Measurements from ENCODE around the gene PLOD3.
A peak's percentile ranks its signal among the peaks of the same experiment; 100 is the strongest.

The PLOD3 gene

DNA sequence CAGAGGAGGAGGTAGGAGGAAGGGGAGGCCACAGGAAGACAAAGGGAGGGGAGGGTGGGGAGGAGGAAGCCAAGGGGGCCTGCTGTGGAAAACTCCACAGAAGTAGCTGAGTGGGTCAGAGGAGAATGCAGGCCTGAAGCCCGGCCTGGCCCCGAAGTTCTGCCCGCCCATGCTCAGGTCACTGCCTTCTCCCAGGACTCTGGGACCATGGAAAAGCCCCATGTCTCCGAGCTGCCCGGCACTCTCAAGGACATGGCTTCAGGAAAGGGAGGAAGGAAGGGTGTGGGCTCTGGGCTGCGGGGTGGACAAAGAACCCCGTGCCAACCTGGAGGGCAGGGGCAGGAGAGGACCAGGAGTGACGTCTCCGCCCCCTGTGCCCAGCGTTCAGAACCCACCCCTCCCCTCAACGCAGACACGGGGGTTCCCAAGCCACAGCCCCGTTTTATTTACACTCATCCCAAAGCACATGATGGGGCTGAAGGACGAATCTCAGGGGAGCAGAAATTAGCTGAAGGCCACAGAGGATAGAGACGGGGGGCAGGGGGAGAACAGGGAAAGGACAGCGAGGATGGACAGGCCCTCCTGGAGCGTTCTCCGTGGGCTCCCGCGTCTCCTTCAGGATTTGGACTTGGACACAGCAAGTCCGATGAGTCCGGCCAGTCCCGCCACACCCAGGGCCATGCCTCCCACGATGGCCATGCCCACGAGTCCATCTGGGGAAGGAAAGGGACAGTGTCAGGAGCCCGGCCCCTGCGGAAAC is 22.0 kb upstream of the PLOD3 start:
- no peak for FAIRE-seq
- DNase-seq (ENCODE audit: low spot score) = no peak

DNA sequence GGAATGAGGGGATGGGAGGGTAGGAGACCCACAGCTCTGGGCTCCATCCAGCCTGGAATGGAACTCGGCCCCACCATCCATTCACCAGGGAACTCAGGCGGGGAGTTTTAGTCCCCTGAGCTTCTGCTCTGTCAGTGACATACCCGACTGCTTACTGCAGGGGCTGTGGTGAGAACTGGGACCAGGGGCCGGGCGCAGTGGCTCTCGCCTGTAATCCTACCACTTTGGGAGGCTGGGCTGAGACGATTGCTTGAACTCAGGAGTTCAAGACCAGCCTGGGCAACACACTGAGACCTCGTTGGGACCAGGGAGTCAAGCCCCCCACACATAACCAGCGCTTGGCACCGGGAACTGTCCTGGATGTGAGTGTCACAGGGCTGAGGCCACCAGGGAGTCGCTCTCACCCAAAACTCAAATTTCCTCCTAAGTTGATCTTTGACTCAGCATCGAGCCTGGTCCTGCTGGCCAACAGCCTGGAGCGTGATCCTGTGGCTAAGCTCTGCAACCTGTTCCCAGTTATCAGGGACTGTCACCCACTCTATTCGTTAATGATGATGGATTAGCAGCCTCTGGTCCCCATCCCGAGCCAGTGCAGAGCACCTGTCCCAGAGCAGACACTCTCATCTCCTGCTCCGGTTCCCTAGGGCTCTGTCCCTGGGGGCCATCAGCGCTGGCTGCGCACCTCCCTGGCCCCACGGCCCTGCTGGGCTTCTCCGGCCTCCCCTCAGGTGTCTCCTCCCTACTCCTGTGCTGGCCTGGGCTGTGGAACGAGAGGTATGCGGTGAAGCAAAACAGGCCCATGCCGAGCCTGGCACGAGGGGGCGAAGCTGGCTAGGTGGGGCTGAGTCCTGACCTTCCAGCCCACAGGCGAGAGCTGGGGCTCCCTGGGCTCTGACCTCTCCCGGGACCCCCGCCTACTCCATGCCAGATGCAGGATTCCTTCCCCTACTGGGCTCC is 21.1 kb upstream of the PLOD3 start:
- FAIRE-seq (no peak), DNase-seq (ENCODE audit: low spot score) (no peak)

DNA sequence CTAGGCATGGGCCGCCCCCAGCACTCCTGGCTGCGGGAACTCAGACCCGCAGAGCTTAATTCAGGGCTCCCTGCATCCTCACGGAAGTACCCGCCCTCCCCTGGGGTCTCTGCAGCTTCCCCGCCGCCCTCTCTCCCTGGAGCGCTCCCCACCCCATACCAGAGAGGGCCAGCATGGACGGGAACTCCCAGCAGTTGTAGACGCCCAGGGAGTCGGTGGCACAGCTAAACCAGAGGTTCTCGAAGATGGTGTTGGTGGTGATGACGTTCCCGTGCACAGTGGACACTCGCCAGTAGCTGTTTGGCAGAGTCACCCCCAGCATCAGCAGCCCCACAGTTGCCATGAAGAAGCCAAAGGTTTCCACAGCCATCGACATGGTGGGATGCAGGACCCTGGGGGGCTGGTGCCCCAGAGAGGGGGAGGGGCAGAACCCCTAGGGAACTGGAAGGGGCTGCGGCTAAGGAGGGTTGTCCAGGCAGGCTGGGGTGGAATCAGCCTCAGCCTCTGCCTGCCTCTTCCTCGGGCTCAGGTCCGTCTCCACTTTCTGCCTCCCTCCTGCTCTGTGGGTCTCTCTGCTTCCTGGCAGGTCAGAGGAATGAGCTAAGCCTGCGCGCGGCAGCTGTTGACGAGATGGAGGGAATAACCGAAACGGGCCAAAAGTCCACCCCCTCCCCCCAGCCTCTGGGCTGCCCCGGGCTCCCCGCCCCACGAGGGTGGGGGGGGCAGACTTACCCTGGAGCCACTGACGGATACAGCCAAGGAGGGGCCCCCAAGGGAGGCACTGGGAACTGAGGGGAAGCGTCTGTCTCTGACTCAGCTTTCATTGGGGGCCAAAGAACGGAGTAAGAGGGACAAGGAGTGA is 20.1 kb upstream of the PLOD3 start, which contains the start of gene CLDN15:
Gene CLDN15 (minus strand): TSS at position 597 of the 862 bp plus-strand sequence. CDS start 221 bp downstream, at position 376.
- no peak for DNase-seq (ENCODE audit: low spot score)
- FAIRE-seq = no peak

DNA sequence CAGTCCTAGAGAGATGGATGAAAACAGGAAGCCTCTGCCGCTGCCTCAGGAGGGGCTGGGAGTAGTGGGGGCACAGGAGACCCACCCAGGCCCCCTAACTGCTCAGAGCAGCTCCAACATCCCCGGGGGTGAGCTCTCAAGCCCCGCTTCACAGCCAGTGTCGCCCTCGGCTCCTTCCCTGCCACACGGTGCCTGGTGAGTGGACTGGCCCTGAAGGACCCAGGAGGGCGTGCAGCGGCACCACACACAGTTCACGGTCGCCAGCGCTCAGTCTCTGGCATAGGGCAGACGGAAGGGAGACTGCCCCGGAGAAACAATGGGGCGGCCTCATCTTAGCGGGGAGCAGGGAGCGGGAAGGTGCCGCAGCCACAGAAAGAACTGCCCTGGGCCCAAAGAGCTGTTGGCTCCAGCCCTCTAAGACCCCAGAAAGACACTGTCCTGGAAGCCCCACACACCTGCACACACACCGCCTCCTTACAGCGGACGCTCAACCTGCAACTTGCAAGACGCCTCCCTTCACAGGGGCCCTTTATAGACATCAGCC is 19.0 kb upstream of the PLOD3 start:
- no peak for FAIRE-seq
- no peak for DNase-seq (ENCODE audit: low spot score)

DNA sequence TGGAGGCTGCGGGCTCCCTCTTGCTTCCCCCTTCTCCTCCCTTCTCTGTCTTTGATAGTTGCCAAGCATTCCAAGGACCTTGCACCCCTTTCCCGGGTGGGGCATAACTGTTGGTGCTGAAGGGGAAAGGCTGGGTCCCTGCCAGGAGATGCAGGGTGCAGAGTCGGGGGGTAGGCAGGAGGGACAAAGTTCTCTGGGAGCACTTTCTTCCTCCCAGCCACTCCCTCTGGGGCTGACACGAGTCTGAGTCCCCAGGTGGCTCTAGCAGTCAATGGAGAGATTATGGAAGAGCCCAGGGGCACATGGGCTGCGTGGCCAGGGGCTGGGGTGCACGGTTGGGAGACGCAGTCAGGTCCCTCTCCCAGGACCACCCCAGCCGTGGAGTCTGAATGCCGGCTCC is 18.1 kb upstream of the PLOD3 start:
- FAIRE-seq = no peak

DNA sequence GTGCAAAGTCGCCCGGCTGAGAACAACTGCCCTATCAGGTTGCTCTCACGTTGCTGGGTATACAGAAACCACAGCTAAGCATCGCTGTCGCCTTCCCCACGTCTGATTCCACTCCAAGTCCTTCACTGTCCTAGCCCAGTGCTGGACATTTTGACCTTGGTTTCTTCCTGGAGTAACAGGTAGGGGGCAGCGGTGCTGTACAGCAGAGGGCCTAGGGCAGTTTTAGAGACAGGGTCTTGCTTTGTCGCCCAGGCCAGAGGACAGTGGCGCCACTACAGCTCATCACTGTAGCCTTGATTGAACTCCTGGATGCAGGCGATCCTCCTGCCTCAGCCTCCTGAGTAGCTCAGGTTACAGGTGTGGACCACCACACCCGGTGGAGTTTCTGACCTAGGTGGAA is 17.7 kb upstream of the PLOD3 start:
- no peak for FAIRE-seq

More for the DNA sequence above, 18.1 kb upstream of the PLOD3 start:
- no peak for DNase-seq (ENCODE audit: low spot score)

DNA sequence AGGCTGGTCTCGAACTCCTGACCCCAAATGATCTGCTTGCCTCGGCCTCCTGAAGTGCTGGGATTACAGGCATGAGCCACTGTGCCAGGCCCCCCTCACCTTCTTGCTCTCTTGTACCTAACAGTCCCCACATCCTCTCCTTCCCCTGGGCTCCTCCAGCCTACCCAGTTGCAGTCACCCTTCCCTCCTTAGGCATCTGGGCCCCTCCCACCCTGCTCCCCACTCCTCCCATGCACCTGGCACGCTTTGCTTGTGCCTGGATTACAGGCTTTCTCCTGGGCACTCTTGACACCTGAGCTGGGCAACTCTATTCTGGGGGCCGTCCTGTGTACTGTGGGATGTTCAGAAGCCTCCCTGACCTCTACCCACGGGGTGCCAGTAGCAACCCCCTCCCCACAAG is 17.3 kb upstream of the PLOD3 start:
- FAIRE-seq (no peak), DNase-seq (ENCODE audit: low spot score) (no peak)

More for the DNA sequence above, 17.7 kb upstream of the PLOD3 start:
- DNase-seq (ENCODE audit: low spot score) = no peak

DNA sequence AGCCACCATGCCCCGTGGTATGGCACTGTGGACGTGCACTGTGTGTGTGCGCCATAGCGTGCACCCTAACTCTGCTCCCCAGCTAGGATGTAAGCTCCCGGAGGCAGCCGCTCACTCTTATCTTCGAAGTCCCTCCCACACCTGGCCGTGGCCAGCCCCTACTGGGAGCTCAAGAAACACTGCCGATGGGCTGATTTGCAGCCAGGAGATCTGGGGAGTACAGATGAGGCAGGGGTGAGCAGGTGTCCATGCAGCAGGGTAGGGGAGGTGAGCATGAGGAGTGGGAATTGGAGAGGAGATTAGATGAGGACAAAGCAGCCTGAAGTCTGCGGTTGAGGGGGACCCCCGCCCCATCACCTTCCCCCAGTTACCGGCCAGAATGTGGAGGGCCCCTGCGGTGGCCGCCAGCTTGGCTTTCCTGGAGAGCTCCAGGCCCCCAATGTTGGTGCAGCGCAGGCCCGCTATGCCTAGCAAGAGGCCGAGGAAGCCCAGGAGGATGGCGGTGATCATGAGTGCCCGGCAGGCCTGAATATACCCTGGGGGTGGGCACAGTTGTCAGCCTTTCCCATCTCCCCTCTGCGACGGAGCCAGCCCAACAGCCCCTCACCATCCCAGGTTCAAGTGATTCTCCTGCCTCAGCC is 16.6 kb upstream of the PLOD3 start:
- FAIRE-seq (no peak), DNase-seq (ENCODE audit: low spot score) (no peak)

DNA sequence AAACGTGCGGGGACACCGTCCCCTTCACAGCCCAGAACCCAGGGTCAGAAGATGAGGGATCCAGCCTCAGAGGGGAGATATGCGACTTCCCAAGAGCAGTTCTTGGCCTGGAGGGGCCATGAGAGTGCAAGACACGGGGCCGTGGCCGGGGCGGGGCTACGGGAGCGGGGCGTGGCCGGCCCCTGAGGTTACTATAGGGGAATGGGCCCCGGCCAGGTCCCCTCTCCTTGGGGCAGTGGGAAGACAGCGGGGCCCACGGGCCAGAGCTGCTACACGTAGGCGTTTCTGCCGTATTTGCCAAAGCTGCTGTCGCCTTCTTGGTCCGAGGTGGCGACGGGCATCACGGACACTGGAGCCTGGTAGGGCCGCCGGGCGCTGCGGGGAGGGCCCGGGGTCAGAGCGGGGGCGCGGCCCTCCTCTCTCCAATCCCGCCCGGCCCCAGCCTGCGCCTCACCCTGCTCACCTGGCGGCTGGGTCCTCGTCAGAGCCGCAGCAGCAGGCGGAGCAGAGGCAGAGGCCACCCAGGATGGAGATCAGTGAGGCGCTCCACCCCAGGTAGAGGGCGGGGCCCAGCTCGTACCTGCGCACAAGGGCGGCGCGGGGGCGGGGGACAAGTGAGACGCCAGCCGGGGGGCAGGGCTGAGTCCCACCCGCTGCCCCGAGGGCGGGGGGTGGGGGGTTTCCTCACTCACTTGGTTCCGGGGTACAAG is 14.9 kb upstream of the PLOD3 start:
- DNase-seq (ENCODE audit: low spot score) (no peak), FAIRE-seq (no peak)

DNA sequence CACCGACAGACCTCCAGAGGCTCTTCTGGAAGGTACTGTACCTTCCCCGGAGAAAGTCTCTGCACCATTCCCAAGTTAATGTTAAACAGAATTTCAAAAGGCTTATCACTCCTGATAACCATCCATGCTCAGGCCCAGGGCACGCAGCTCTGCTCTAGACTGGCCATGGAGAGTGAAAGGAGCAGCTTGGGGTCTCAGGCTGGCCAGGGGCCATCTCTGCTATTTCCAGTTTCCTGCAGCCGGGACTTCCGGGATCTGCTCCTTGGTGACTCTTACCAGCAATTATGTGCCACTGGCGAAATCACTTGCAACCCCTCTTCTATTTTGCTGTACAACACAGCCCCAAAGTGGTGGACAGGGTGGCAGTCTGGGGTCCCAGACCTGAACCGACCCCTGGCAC is 14.3 kb upstream of the PLOD3 start:
- DNase-seq (ENCODE audit: low spot score) (no peak), FAIRE-seq (no peak)

DNA sequence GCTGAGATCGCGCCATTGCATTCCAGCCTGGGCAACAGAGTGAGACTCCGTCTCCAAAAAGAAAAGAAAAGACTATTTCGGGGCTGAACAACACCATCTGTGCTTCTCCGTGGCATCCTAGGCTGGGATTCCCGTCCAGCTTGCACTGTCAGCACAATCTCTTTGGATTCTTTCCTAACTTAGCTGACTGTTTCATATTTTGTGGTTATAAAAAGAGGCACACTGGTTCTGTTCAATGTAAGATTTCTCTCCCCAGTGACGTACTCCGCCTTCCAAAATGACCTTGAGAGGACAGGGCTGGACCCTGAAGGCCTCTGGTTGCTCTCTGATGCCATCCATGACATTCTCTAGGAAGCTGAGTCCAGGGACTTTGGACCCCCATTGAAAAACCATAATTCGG is 9.3 kb upstream of the PLOD3 start:
- FAIRE-seq = no peak
- no peak for DNase-seq (ENCODE audit: low spot score)

DNA sequence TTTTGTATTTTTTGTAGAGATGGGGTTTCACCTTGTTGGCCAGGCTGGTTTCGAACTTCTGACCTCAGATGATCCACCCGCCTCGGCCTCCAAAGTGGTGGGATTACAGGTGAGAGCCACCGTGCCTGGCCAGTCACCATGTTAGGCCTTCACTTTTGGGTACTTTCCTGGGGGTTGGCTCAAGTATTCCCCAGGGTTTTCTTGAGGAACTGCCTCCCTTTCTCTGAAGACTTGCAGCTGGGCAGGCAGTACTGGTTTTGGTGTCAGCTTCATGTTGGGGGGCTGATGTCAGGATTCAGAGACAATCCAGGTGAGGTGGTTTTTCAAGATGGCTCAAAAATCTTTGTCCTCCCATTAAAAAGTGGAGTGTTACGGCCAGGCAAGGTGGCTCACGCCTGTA is 8.3 kb upstream of the PLOD3 start:
- DNase-seq (ENCODE audit: low spot score) (no peak), FAIRE-seq (no peak)

DNA sequence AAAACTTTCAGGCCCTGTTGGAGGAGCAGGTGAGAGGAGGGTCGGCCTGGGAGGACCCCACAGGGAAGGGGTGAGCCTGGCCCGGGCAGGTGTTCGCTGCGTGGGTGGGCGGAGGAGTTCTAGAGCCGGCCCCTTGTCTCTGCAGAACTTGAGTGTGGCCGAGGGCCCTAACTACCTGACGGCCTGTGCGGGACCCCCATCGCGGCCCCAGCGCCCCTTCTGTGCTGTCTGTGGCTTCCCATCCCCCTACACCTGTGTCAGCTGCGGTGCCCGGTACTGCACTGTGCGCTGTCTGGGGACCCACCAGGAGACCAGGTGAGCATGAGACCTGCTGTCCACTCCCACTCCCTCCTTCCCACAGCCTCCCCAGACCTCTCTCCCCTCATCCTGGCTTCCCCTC is 6.1 kb upstream of the PLOD3 start:
- no peak for DNase-seq (ENCODE audit: low spot score)
- no peak for FAIRE-seq

DNA sequence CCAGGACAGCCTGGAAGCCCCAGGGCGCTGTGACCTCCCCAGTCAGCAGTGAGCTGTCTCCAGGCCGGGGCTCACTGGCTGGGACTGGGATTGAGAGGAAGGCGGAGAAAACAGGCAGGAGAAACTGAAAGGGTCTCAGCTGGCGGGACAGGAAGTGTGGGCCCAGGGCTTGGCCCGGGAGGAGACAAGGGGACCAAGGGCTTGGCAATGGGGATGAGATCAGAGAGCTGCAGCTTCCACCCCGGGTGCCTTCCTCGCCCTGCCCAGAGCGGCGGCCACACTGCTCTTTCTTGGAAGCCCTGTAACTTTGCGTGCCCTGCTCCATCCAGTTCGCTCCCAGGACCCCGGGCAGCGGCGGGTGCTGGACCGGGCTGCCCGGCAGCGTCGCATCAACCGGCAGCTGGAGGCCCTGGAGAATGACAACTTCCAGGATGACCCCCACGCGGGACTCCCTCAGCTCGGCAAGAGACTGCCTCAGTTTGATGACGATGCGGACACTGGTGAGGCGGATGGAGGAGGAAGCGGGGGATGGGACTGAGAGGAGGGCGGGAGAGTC is 5.0 kb upstream of the PLOD3 start:
- DNase-seq (ENCODE audit: low spot score) (no peak), FAIRE-seq (no peak)

DNA sequence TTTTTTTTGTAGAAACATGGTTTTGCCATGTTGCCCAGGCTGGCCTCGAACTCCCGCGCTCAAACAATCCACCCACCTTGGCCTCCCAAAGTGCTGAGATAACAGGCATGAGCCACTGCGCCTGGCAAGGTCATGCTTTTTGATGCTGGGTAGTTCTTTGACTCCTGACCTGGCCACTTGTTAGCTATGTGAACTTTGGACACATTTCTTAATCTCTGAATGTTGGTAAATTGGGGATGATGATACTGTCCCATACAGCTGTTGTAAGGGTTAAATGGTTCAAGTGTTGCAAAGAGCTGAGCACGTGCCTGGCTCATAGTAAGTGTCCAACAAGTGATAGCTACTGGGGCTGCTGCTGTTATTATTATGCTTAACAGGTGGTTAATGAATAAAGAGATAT is 2.9 kb upstream of the PLOD3 start:
- FAIRE-seq (no peak), DNase-seq (ENCODE audit: low spot score) (no peak)

DNA sequence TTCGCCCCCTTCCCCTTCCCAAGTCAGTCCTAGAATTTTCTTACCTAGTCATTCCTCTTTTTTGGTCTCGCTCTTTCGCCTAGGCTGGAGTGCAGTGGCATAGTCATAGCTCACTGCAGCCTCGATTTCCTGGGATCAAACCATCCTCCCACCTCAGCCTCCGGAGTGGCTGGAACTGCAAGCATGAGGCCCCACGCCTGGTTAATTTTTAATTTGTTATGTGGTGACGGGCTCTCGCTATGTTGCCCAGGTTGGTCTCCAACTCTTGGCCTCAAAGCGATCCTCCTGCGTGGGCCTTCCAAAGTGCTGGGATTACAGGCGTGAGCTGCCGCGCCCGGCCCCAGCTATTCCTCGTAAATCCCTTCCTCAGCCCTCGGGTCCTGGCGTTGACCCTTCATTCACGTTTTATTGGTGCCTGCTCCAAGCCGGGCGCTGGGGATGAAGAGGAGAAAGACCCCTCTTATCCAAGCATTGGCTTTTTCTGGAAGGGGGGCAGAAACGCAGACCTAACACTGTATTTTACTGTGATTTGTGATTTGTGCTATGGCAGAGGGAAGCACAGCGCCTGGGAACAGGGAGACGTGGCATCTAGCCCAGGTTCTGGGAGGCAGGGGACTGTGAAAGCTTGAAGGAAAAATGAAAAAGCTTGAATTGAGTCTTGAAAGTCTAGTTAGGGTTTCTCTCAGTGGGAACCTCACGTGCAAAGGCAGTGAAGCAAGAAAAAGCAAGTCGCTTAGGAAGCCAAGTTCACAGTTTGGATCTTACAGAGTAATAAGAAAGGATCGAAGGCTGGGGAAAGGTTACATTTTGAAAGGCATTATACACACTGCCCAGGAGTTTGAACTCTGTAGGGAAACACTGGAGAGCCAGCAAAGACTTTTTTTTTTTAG is 1.1 kb upstream of the PLOD3 start:
- no peak for DNase-seq (ENCODE audit: low spot score)
- no peak for FAIRE-seq

DNA sequence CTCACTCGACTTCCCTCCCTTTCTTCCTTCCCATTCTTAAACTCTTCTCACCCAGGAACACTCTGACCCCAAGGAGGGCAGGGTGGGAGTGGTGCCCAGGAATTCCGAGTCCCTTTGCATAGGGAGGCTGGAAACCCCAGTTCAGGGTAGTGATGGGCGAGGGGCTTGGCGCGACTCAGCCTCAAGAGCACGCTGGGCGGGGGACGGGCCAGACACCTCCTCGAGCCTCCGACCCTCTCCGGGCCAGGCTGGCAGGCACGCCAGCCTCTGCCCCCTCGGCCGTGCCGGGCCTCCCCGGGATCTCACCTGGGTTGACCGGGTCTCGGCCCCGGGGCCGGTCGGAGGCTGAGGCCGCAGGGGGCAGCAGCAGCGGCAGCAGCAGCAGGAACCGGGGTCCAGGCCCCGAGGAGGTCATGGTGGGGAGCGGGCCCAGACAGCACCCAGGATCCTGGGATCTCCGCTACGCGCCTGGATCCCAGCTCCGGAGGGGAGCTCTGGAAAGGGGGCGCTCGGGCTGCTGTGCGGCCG is 457 bp downstream of the PLOD3 start:
- peak; percentile 14 for DNase-seq (ENCODE audit: low spot score)
- FAIRE-seq = no peak

Measured in RCC 7860 (cell line).